K562 (cell line): Measurements from ENCODE around the gene TMED10.

ENCODE experiments used
- GABPA ChIP-seq: fragments of 200-800 bp; sonication (Bioruptor generic); conservative IDR thresholded peaks from 2 replicates; pipeline ENCODE4 v1.6.1; 2016; ENCODE audit warnings: low read depth, missing genetic modification characterization, missing compliant biosample characterization
- STAT5A ChIP-seq: IDR thresholded peaks from 2 replicates; pipeline ENCODE4 v1.6.1; 2012; ENCODE audit warnings: low read length, inconsistent platforms, borderline replicate concordance
- ZNF3 ChIP-seq: fragments of 250-450 bp; sonication (Bioruptor Pico); IDR thresholded peaks from 2 replicates; pipeline ENCODE4 v1.5.0; 2021; ENCODE audit warnings: mild to moderate bottlenecking, moderate library complexity

DNA sequence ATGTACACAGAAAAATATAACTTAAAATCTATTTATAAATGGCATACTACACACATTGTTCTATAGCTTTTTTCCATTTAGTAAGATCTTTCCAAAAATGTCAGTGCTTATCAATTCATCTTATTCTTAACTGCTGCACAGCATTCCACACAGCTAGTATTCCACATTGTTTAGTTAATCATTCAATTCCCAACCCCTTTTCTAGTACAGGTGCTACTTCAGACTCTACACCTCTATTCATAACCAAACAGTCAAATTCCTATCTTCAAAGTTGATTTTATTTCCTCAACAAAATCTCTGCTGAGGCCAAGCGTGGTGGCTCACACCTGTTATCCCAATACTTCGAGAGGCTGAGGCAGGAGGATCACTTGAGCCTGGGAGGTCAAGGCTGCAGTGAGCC is 37.2 kb downstream of the TMED10 start:
- TF ChIP-seq STAT5A (no peak), GABPA (tag) (no peak), ZNF3 (CRISPR knock-in tag) (no peak)
